Subcutaneous adipose tissue (tissue), 4 donors: ENCODE data around the gene RPL37. TPM values are rescaled to one million over a fixed set of nuclear protein-coding genes. Genes with fewer than 3 reads are reported as not detected.

Source experiments
- total RNA-seq, 4 donors: library from RNA; depleted of rRNA; stranded (reverse); fragments of >200 nt; gene quantifications; one replicate each; pipeline ENCODE4 v1.1.0, GENCODE V29; 2016
- TF ChIP-seq, protein P1 (sequence below): fragments of 450-650 bp; IDR thresholded peaks from one replicate; pipeline ENCODE4 v1.5.1; 2016; ENCODE audit warnings: low read depth, mild to moderate bottlenecking, control low read depth, antibody characterized with exemption, moderate library complexity

Gene RPL37
- 100 to 1,000 TPM in 3 of 4 donors, 10 to 100 TPM in 1; 70.5 to 243 (median 152) TPM for total RNA-seq

DNA sequence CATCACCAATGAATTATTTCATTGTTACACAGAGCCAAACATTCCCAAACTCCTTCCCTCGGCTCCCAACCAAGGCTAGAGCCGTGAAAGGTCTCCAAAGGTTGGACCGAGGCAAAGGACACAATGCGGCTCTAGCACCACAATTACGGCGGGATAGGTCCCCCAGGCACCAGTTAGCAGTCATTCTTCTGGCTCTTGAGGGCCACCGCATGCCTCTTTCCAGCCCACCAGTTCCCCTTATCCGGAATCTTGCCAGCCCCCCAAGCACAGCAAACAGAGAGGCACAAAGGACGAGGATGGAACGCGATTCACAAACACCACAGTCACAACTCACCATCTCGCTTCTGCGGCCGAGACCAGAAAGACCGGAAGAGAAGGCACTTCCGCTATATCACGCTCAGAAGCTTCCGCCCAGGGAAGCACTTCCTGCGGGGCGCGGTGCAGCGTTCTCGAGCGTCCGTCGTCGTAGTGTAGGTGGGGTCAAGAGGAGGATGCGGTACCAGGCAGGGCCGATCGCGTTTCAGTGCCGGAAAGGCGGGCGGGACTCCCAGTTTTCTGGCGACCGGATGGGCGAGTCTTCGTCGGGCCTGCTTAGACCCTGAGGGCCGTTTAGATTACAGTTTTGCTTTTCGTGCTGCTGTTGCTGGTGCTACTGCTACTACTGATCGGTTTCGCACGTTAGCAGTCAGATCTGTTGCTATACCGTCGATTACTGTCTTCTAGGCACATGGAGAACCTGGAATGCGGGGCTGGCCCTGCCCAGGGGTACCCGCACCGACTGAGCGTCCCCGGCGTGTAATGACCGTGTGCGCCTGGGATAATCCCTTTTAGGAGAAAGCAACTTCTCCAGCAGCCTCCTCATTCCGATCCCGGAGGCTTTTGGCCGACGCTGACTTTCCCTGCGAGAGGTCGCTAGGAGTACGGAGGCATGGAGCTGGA lies at the start of gene RPL37:
TSS of gene RPL37 (minus strand) at position 374 of the 939 bp plus-strand sequence. CDS start at position 337, 37 bp downstream.
- TF ChIP-seq, protein P1, sequence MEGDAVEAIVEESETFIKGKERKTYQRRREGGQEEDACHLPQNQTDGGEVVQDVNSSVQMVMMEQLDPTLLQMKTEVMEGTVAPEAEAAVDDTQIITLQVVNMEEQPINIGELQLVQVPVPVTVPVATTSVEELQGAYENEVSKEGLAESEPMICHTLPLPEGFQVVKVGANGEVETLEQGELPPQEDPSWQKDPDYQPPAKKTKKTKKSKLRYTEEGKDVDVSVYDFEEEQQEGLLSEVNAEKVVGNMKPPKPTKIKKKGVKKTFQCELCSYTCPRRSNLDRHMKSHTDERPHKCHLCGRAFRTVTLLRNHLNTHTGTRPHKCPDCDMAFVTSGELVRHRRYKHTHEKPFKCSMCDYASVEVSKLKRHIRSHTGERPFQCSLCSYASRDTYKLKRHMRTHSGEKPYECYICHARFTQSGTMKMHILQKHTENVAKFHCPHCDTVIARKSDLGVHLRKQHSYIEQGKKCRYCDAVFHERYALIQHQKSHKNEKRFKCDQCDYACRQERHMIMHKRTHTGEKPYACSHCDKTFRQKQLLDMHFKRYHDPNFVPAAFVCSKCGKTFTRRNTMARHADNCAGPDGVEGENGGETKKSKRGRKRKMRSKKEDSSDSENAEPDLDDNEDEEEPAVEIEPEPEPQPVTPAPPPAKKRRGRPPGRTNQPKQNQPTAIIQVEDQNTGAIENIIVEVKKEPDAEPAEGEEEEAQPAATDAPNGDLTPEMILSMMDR = no peak

GRCh38 chr5:40882291-40882690 lies 47.3 kb upstream of the RPL37 start:
- TF ChIP-seq, protein P1 = no peak

DNA sequence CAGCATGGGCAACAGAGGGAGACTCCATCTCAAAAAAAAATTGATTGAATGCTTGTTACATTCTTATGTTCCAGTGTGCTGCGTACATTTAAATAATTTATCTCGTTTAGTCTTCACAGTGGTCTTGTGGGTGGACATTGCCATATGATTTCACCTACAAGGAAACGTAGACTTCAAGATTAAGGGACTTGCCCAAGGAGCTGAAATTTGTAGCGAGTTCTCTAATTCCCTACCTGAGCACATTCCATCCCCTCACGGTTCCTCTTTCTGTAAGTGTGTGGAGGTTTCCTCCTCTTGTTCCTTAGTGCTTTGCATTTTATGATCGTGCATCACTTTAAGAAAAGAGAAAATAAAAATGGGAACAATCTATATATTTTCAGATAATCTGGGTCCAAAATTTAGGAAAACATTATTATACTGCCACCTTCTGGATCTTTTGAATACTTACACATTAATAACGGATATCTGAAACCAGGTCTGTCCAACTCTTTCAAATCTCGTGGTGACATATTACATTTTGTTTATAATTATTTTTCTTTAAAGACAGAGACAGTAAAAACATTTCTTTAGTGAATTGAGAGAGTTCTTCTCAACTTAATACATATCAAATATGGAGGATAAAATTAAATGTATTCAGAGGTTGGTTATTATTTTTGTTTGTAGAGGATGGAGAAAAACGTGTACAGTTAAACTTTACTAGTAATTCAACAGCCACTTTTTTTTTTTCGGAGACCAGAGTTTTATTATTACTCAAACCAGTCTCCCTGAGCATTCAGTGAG lies 44.3 kb upstream of the RPL37 start:
- TF ChIP-seq, protein P1 = no peak

- TF ChIP-seq, protein P1 = no peak
Observed at GRCh38 chr5:40877371-40877988, 42.5 kb upstream of the RPL37 start.

GRCh38 chr5:40875958-40876357 lies 40.9 kb upstream of the RPL37 start:
- TF ChIP-seq, protein P1 = no peak

DNA sequence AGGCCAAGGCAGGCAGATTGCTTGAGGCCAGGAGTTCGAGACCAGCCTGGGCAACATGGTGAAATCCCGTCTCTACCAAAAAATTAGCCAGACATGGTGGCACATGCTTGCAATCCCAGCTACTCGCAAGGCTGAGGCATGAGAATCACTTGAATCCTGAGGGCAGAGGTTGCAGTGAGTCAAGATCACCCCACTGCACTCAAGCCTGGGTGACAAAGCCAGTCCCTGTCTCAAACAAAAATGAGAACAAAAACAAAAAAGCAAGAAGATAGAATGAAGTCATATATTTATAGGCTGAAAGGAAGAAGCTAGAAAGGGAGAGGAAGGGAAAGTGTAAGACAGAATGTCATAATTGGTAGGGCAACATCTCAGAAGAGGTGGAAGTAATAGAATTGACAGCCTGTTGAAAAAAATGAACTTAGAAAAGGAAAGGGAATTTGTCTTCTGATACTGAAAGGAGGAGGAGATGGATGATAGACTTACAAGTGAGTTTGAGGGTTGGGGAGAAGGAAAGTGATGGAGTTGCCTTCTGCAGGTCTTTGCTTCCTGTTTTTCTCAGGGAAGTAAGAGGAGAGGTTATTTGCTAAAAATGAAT lies 38.4 kb upstream of the RPL37 start:
- TF ChIP-seq, protein P1 = no peak
